Measurements from ENCODE around the gene MN1. TPM values are rescaled to one million over a fixed set of nuclear protein-coding genes. Genes with fewer than 3 reads are reported as not detected.

The MN1 gene
- total RNA-seq, 1 donor from 2014 or later, result 12.7 TPM

- DNase-seq (ENCODE audit: extremely low read depth, low read depth, low spot score), result no peak
Measured at GRCh38 chr22:27765706-27766291, 35.8 kb downstream of the MN1 start.

- no peak for DNase-seq (ENCODE audit: extremely low read depth, low read depth, low spot score)
Measured at GRCh38 chr22:27764722-27765236, 36.8 kb downstream of the MN1 start.

- DNase-seq (ENCODE audit: extremely low read depth, low read depth, low spot score), result no peak
Measured at GRCh38 chr22:27761665-27762064, 39.9 kb downstream of the MN1 start.

- no peak for DNase-seq (ENCODE audit: extremely low read depth, low read depth, low spot score)
Measured at GRCh38 chr22:27761000-27761399, 40.6 kb downstream of the MN1 start.

GRCh38 chr22:27760474-27760873 lies 41.1 kb downstream of the MN1 start:
- DNase-seq (ENCODE audit: extremely low read depth, low read depth, low spot score), result no peak

GRCh38 chr22:27757928-27758525 lies 43.5 kb downstream of the MN1 start:
- no peak for DNase-seq (ENCODE audit: extremely low read depth, low read depth, low spot score)

GRCh38 chr22:27756212-27756660 lies 45.3 kb downstream of the MN1 start:
- DNase-seq (ENCODE audit: extremely low read depth, low read depth, low spot score), result no peak

- DNase-seq (ENCODE audit: extremely low read depth, low read depth, low spot score), result no peak
Measured at GRCh38 chr22:27755521-27756211, 45.9 kb downstream of the MN1 start.

GRCh38 chr22:27754888-27755480 lies 46.6 kb downstream of the MN1 start:
- no peak for DNase-seq (ENCODE audit: extremely low read depth, low read depth, low spot score)

- no peak for DNase-seq (ENCODE audit: extremely low read depth, low read depth, low spot score)
Measured at GRCh38 chr22:27754247-27754887, 47.2 kb downstream of the MN1 start.

- DNase-seq (ENCODE audit: extremely low read depth, low read depth, low spot score), result no peak
Measured at GRCh38 chr22:27752771-27753170, 48.8 kb downstream of the MN1 start.

GRCh38 chr22:27752141-27752540 lies 49.4 kb downstream of the MN1 start:
- no peak for DNase-seq (ENCODE audit: extremely low read depth, low read depth, low spot score)

- no peak for DNase-seq (ENCODE audit: extremely low read depth, low read depth, low spot score)
Measured at GRCh38 chr22:27751277-27752070, 50.1 kb downstream of the MN1 start.

GRCh38 chr22:27750584-27751265 lies 50.8 kb downstream of the MN1 start:
- DNase-seq (ENCODE audit: extremely low read depth, low read depth, low spot score), result no peak

- DNase-seq (ENCODE audit: extremely low read depth, low read depth, low spot score), result no peak
Measured at GRCh38 chr22:27749597-27750225, 51.8 kb downstream of the MN1 start.

- DNase-seq (ENCODE audit: extremely low read depth, low read depth, low spot score), result no peak
Measured at GRCh38 chr22:27748751-27749191, 52.8 kb downstream of the MN1 start.

GRCh38 chr22:27748349-27748748 lies 53.2 kb downstream of the MN1 start:
- no peak for DNase-seq (ENCODE audit: extremely low read depth, low read depth, low spot score)

- DNase-seq (ENCODE audit: extremely low read depth, low read depth, low spot score), result no peak
Measured at GRCh38 chr22:27747396-27748221, 53.9 kb downstream of the MN1 start.

All from glomerular endothelial cell (primary cell).